ENCODE results near the gene LGALS9B. TPM values are rescaled to one million over a fixed set of nuclear protein-coding genes. Genes with fewer than 3 reads are reported as not detected.
"Not testable (repeated sequence)": the region's sequence is repeated elsewhere in the genome, so short reads cannot be mapped to it uniquely, and the experiment has no call there.

Gene LGALS9B
- total RNA-seq, 1 experiment from 2014 or later = not detected

- H3K27me3 Mint-ChIP-seq (ENCODE audit: insufficient read depth, unreplicated experiment); H3K4me3 Mint-ChIP-seq (ENCODE audit: unreplicated experiment); H3K4me1 Mint-ChIP-seq (ENCODE audit: insufficient read depth, unreplicated experiment); BruUV-seq (replicated peaks); DNase-seq (ENCODE audit: unreplicated experiment); H3K36me3 Mint-ChIP-seq (ENCODE audit: insufficient read depth, unreplicated experiment); intact Hi-C loops (cut with micrococcal nuclease); CTCF ChIA-PET; POLR2A ChIA-PET; H3K9me3 Mint-ChIP-seq (ENCODE audit: unreplicated experiment); H3K27ac Mint-ChIP-seq (ENCODE audit: low read depth, unreplicated experiment): not testable (repeated sequence)
These were observed 6.7 kb upstream of the LGALS9B start for GRCh38 chr17:20474081-20474480.

GRCh38 chr17:20469946-20470345 is 2.6 kb upstream of the LGALS9B start:
- intact Hi-C loops (cut with micrococcal nuclease) = not testable (repeated sequence)

GRCh38 chr17:20469107-20469506 is 1.8 kb upstream of the LGALS9B start:
- H3K4me1 Mint-ChIP-seq (ENCODE audit: insufficient read depth, unreplicated experiment); CTCF ChIA-PET; H3K9me3 Mint-ChIP-seq (ENCODE audit: unreplicated experiment); H3K36me3 Mint-ChIP-seq (ENCODE audit: insufficient read depth, unreplicated experiment); H3K4me3 Mint-ChIP-seq (ENCODE audit: unreplicated experiment); H3K27ac Mint-ChIP-seq (ENCODE audit: low read depth, unreplicated experiment); POLR2A ChIA-PET; H3K27me3 Mint-ChIP-seq (ENCODE audit: insufficient read depth, unreplicated experiment); intact Hi-C loops (cut with micrococcal nuclease); DNase-seq (ENCODE audit: unreplicated experiment); BruUV-seq (replicated peaks): not testable (repeated sequence)

More at GRCh38 chr17:20469946-20470345, 2.6 kb upstream of the LGALS9B start:
- H3K9me3 Mint-ChIP-seq (ENCODE audit: unreplicated experiment); DNase-seq (ENCODE audit: unreplicated experiment); H3K4me3 Mint-ChIP-seq (ENCODE audit: unreplicated experiment); H3K4me1 Mint-ChIP-seq (ENCODE audit: insufficient read depth, unreplicated experiment); H3K36me3 Mint-ChIP-seq (ENCODE audit: insufficient read depth, unreplicated experiment); POLR2A ChIA-PET; H3K27me3 Mint-ChIP-seq (ENCODE audit: insufficient read depth, unreplicated experiment); BruUV-seq (replicated peaks); CTCF ChIA-PET; H3K27ac Mint-ChIP-seq (ENCODE audit: low read depth, unreplicated experiment): not testable (repeated sequence)

DNA sequence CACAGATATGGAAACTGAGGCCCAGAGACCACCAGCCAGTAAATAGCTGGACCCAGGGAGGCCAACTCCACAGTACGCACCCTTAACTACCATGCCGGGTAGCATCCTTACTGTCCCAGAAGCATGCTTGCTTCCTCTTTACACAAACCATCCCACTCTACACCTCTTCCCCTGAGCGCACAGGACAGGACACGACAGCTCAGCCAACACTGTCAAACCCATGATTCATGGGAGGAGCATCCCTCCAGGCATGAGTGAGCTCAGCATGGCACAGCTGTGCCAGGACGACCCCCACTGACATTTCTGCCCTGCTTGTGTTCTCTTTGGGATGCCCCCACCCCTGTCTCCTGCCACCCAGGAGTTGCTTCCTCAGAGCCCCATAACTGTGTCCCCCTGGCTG is 340 bp downstream of the LGALS9B start:
- H3K27me3 Mint-ChIP-seq (ENCODE audit: insufficient read depth, unreplicated experiment); POLR2A ChIA-PET; BruUV-seq (replicated peaks); H3K4me3 Mint-ChIP-seq (ENCODE audit: unreplicated experiment); DNase-seq (ENCODE audit: unreplicated experiment); H3K36me3 Mint-ChIP-seq (ENCODE audit: insufficient read depth, unreplicated experiment); intact Hi-C loops (cut with micrococcal nuclease); CTCF ChIA-PET; H3K9me3 Mint-ChIP-seq (ENCODE audit: unreplicated experiment); H3K27ac Mint-ChIP-seq (ENCODE audit: low read depth, unreplicated experiment); H3K4me1 Mint-ChIP-seq (ENCODE audit: insufficient read depth, unreplicated experiment): not testable (repeated sequence)

DNA sequence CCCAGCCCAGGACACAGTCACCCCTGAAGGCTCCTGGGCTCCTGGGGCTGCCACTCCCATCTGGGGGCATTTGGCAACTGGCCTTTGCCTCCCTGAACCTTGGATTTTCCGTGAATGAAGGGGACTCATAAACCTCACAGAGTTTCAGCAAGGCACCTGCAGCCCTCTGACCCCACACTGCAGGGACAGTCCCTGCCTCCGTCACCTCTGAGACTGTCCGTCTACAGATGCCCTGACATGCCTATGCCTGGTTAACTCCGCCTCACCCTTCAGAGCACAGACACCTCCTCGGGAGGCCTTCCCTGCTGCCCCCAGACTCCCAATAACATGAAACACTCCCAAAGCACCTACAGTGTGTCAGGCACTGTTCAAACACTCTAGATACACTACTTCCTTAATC is 786 bp downstream of the LGALS9B start:
- intact Hi-C loops (cut with micrococcal nuclease); BruUV-seq (replicated peaks); H3K4me3 Mint-ChIP-seq (ENCODE audit: unreplicated experiment); H3K9me3 Mint-ChIP-seq (ENCODE audit: unreplicated experiment); H3K27me3 Mint-ChIP-seq (ENCODE audit: insufficient read depth, unreplicated experiment); POLR2A ChIA-PET; H3K4me1 Mint-ChIP-seq (ENCODE audit: insufficient read depth, unreplicated experiment); CTCF ChIA-PET; H3K36me3 Mint-ChIP-seq (ENCODE audit: insufficient read depth, unreplicated experiment); DNase-seq (ENCODE audit: unreplicated experiment); H3K27ac Mint-ChIP-seq (ENCODE audit: low read depth, unreplicated experiment): not testable (repeated sequence)

- H3K36me3 Mint-ChIP-seq (ENCODE audit: insufficient read depth, unreplicated experiment); H3K9me3 Mint-ChIP-seq (ENCODE audit: unreplicated experiment); H3K4me1 Mint-ChIP-seq (ENCODE audit: insufficient read depth, unreplicated experiment); CTCF ChIA-PET; H3K27ac Mint-ChIP-seq (ENCODE audit: low read depth, unreplicated experiment); POLR2A ChIA-PET; DNase-seq (ENCODE audit: unreplicated experiment); BruUV-seq (replicated peaks); H3K4me3 Mint-ChIP-seq (ENCODE audit: unreplicated experiment); intact Hi-C loops (cut with micrococcal nuclease); H3K27me3 Mint-ChIP-seq (ENCODE audit: insufficient read depth, unreplicated experiment): not testable (repeated sequence)
These were observed 1.8 kb downstream of the LGALS9B start for GRCh38 chr17:20465535-20465934.

- H3K36me3 Mint-ChIP-seq (ENCODE audit: insufficient read depth, unreplicated experiment); CTCF ChIA-PET; POLR2A ChIA-PET; H3K9me3 Mint-ChIP-seq (ENCODE audit: unreplicated experiment); H3K4me3 Mint-ChIP-seq (ENCODE audit: unreplicated experiment); H3K27ac Mint-ChIP-seq (ENCODE audit: low read depth, unreplicated experiment); H3K27me3 Mint-ChIP-seq (ENCODE audit: insufficient read depth, unreplicated experiment); H3K4me1 Mint-ChIP-seq (ENCODE audit: insufficient read depth, unreplicated experiment); DNase-seq (ENCODE audit: unreplicated experiment); BruUV-seq (replicated peaks); intact Hi-C loops (cut with micrococcal nuclease): not testable (repeated sequence)
These were observed 2.4 kb downstream of the LGALS9B start for GRCh38 chr17:20464854-20465414.

- intact Hi-C loops (cut with micrococcal nuclease); POLR2A ChIA-PET; BruUV-seq (replicated peaks); H3K27me3 Mint-ChIP-seq (ENCODE audit: insufficient read depth, unreplicated experiment); H3K36me3 Mint-ChIP-seq (ENCODE audit: insufficient read depth, unreplicated experiment); H3K9me3 Mint-ChIP-seq (ENCODE audit: unreplicated experiment); H3K27ac Mint-ChIP-seq (ENCODE audit: low read depth, unreplicated experiment); H3K4me3 Mint-ChIP-seq (ENCODE audit: unreplicated experiment); H3K4me1 Mint-ChIP-seq (ENCODE audit: insufficient read depth, unreplicated experiment); CTCF ChIA-PET; DNase-seq (ENCODE audit: unreplicated experiment): not testable (repeated sequence)
These were observed 5.2 kb downstream of the LGALS9B start for GRCh38 chr17:20462158-20462557.

- H3K9me3 Mint-ChIP-seq (ENCODE audit: unreplicated experiment); H3K4me1 Mint-ChIP-seq (ENCODE audit: insufficient read depth, unreplicated experiment); POLR2A ChIA-PET; DNase-seq (ENCODE audit: unreplicated experiment); H3K36me3 Mint-ChIP-seq (ENCODE audit: insufficient read depth, unreplicated experiment); CTCF ChIA-PET; H3K27ac Mint-ChIP-seq (ENCODE audit: low read depth, unreplicated experiment); BruUV-seq (replicated peaks); H3K27me3 Mint-ChIP-seq (ENCODE audit: insufficient read depth, unreplicated experiment); H3K4me3 Mint-ChIP-seq (ENCODE audit: unreplicated experiment); intact Hi-C loops (cut with micrococcal nuclease): not testable (repeated sequence)
These were observed 9.4 kb downstream of the LGALS9B start for GRCh38 chr17:20457848-20458381.

GRCh38 chr17:20455106-20455505 is 12.2 kb downstream of the LGALS9B start:
- POLR2A ChIA-PET; H3K4me1 Mint-ChIP-seq (ENCODE audit: insufficient read depth, unreplicated experiment); H3K36me3 Mint-ChIP-seq (ENCODE audit: insufficient read depth, unreplicated experiment); intact Hi-C loops (cut with micrococcal nuclease); H3K27me3 Mint-ChIP-seq (ENCODE audit: insufficient read depth, unreplicated experiment); DNase-seq (ENCODE audit: unreplicated experiment); BruUV-seq (replicated peaks); CTCF ChIA-PET; H3K4me3 Mint-ChIP-seq (ENCODE audit: unreplicated experiment); H3K27ac Mint-ChIP-seq (ENCODE audit: low read depth, unreplicated experiment); H3K9me3 Mint-ChIP-seq (ENCODE audit: unreplicated experiment): not testable (repeated sequence)
